GM15510 (cell line): Measurements from ENCODE around the gene CENPM.

Source experiments
- POLR2A ChIP-seq: IDR thresholded peaks from 3 replicates; pipeline ENCODE4 v1.6.1; 2011; ENCODE audit warnings: borderline replicate concordance; ENCODE audit not compliant: insufficient read length; ENCODE audit errors: extremely low read depth

The CENPM gene

DNA sequence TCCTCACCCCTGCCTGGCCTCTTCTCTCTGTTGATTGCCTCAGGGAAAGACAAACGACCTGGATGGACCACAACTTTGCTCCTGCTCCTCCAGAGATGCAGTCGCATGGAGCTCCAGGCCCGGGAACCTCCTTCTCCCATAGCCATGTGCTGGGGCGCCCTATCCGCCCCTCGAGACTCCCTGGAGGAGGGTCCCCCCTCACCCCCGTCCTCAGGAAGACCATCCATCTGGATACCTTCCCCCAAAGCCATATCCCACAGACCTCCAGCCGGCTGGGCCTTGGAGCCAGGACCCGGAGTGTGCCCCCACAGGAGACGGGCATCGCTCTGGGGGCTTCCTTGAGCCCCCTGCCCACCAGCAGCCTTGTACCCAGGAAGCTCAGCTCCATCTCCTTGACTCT lies 24.5 kb upstream of the CENPM start:
- TF ChIP-seq POLR2A, result no peak

DNA sequence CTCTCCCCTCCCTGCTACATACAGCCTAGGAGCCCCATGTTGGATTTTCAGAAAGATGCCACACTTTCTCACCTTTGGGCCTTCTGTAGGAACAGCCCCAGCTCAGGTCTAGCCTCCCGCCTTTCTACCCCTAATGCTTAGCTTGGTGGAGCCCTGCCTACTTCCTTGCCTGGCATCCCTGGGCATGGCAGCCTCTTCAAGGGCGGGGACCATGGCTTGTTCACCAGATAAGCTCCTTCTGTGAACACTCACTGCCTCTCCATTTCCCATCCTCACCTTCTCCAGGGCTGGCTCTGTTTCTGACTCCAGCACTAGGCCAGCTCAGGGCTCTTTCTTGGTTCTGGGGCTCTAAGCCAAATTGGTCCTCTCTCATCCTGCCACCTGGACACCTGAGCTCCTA lies 23.6 kb upstream of the CENPM start:
- TF ChIP-seq POLR2A, result no peak

DNA sequence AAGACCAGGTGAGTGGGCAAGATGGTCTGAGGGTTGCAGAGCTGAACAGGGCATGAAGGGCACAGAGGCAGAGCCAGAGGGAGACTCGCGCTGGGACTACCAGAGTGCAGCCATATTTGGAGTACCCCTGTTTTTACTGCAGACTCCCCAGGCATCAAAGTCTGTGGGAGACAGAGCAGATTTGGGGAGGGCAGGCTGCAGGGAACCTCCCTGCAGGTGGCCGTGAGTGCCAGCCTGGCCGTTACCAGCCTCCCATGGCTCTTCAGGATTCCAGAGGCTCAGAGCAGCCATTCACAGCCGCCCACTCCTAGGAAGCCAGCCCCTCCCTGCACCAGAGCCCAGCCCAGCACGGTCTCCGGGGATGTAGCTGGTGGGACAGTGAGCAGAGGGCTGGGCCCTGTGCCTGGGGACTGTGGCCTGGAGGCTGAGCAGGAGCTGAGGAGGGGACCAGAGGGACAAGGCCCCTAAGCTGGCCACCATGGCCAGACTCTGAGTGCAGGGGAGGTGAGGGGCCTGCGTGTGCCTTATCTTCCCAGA lies 22.2 kb upstream of the CENPM start, which contains the start of gene SEPTIN3:
TSS of gene SEPTIN3 (plus strand) at position 334 of the 537 bp plus-strand sequence. CDS start 2,050 bp downstream, outside the sequence.
- TF ChIP-seq POLR2A, result no peak

DNA sequence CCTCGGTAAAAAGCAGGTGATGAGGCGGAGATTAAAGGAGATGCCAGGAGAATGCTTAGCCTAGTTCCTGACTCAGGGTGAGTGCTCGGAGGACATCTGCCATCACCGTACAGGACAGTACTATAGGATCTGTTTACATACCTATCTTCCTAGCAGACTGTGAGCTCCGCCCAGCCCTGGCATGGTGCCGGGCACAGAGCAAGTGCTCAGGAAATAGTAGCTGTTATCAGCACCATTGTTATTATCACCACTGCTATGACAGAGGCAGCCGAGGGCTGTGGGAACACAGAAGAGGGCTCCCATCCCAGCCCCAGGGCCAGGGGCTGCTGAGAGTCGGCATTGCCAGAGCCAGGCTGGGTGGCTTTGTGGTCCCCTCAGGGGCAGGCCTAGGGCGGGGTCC lies 21.6 kb upstream of the CENPM start:
- TF ChIP-seq POLR2A, result no peak

DNA sequence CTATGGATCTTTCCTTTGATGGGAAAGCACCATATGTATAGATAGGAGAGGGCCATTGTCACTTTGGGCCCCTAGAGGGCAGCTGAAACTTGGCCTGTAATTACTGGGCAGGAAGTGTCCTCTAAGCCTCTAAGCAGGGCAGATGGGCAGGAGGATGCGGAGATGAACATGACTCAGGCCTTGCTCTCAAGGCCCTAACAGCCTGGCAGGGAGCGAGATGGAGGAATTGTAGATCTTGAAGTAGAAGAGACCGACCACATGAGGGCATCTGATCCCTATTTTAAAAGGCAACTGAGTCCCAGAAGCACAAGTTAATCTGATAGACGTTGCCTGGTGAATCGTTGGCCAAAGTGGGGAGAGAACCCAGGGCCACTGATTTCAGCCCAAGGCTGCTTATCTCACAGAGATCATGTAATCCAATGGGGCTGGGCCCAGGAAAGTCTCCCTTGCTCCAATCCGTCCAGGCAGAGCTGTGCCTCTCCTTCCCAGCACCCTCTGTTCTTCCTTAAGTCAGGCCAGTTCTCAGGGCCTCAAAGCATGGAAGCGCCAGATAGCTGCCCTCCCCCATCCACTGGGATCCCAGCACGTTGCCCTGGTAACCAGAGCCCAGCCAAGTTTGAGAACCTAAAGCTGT lies 19.8 kb upstream of the CENPM start:
- no peak for TF ChIP-seq POLR2A

DNA sequence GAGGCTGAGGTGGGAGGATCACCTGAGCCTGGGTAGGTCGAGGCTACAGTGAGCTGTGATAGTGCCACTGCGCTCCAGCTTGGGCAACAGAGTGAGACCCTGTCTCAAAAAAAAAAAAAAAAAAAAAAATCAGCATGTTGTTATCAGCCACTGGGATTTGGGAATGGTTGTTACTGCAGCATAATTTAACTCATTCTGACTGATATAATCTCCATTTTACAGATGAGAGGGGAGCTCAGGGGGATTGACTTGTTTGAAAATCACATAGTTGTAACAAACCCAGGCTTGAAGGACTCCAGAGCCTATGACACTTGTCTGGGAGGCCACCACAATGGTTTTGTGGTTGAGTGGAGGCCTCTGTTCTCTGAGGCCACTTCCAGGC lies 19.3 kb upstream of the CENPM start:
- no peak for TF ChIP-seq POLR2A

DNA sequence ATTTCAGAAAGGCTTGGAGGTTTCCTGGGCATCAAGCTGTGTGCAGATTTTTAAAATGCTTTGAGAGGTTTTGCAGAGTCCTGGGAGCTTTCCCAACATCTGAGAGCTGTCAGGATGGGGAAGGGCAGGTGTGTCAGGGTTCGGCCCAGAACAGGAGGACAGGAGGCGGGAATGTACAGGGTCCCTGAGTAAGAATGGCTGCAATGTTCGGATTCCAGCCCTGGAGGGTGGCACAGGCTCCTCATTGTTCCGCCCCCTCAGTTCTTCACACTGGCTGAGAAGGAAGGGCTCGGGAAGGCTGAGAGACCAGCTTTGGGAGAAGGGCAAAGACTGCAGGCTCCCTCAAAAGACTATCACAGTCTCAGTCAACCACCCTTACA lies 17.1 kb upstream of the CENPM start:
- TF ChIP-seq POLR2A, result no peak

DNA sequence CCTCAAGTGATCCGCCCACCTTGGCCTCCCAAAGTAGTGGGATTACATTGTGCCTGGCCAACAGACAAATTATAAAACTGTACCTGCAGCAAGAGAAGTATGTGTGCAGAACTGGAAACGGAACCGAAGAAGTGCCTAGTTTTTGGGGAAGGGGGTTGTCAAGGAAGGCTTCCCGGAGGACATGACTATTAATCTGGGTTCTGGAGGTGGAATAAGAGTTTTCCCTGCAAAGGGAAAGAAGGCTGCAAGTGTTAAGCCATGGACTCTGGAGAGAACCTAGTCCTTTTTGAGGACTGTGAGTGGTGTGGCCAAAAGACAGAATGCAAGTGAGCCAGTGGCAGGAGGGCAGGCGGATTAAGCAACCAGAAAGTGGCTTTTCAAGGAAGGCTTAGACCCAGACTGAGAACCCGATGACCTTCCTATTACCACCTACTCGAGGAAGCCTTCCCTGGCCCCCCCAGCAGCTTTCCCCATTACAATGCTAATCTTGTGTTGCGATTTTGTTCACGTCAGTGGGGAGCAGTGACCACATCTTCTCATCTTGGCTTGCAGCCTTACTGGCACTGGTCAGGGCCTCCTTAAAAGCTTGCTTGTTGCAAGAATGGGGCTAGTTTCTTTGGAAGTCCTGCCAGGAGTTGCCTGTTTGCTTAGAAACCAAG lies 16.6 kb upstream of the CENPM start:
- no peak for TF ChIP-seq POLR2A

DNA sequence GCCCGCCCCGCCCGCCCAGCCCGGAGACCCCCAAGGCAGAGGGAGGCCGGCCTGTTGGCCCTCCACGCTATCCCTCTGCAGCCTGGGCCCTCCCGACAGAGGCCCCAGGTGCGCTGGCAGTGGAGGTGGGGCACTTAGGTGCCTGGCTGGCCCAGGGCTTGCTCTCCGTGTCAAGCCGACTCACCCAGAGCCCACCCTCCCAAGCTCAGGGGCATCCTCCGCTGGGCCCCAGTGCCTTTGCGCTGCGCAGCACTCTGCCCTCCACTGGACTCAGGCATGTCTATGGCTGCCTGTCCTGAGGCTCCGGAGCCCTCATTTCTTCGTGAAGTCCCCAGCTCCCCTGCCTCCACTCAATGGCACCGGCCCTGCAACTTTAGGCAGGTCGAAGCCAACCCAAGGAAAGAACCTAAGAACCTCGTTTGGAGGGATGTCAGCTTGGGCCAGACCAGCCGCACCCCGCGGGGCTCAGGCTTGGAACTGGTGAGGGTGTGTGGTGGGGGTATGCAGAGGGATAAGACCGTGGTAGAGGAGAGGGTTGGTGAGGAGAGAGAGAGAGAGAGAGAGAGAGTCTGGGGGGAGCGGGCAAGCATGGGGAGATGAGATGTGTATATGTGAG lies 11.1 kb upstream of the CENPM start:
- no peak for TF ChIP-seq POLR2A

DNA sequence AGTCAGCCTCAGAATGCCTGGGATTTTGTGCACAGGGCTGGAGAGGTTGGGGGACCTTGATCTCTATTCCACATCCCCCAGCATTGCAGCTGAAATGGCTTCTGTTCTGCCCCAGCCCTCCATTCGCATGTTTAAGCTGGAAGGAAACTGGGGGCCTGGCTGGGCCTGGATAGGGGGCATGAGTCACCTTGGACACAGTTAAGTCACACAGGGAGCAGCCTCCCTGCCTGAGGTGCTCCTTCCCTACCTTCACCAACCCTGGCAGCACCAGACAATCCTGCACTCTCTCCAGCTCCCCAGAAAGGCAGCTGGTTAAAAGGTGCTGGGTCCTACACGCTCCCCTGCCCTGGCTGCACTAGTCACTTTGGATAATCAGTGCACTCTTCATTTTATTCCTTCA lies 5.8 kb upstream of the CENPM start:
- TF ChIP-seq POLR2A, result no peak

DNA sequence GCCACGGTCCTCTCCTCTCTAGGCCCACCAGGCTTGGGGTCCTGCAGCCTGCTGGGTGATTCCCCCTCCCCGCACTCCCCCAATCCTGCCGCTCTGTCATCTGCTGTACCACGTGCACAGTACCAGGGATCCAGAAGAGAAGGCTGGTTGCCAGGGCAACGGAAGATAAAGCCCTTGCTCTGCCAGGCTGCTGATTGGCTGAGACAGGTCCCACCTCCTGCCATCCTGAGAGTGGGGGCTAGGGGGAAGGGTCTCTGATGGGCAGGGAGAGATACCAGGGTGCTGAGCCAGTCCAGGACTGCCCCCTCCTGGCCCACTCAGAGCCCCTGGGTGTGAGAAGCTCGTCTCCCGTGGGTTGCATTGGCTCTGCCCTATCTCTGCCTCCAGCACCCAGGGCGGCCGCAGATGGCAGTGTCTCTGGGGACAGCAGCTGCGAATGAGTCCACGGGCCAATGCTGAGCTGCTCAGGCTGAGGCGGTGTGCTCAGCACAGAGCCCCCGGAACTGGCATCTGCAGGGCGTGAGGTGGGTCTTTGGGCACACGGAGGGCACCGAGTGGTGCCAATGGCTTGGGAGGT lies 5.0 kb upstream of the CENPM start, which contains the start of gene SMIM45:
TSS of gene SMIM45 (plus strand) at position 253 of the 577 bp plus-strand sequence.
- TF ChIP-seq POLR2A, result no peak

DNA sequence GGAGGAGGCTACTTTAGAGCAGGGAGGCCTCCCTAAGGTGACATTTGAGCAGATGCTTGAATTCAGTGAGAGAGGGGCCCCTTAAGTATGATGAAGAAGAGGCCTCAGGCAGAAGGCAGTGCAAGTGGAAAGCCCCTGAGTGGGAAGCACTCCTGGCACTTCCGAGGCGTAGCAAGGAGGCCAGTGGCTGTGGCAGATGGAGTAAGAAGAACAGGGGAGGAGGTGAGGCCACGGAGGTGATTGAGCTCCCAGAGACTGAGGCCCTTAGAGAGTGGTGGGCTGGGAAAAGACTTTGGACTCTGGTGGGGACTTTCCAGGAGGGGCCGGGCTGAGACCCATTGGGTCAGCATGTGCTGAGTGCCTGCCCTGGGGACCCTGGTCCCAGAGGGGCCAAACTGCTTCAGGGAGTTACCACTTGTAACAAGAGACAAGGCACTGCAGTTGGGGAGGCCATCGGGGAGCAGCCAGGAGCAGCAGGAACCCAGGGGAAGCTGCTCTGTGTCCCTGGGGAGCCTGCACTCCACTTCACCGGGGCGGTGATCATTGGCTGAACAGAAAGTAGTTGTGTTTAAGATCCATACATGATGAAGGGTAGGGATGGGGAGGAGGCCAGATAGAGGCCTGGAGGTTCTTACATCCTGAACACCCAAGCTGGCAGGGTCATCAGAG lies 2.5 kb upstream of the CENPM start:
- peak; percentile 28 for TF ChIP-seq POLR2A

DNA sequence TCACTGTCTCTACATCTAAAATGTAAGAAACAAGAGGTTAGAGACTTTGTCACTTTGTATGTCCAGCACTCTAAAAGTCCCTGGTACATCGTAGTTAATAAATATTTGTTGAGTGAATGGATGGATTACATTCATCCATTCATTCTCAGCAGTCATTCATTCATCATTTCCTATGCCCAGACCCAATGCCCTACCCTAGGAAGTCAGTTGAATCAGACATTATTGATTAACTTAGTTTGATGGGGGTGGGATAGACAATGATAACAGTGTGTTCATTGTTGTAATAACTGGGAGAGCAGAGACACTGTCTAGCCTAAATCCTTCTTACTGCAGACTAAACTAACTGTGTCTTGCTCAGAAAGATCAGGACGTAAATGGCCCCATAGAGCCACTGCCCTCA lies 1.2 kb upstream of the CENPM start:
- no peak for TF ChIP-seq POLR2A

DNA sequence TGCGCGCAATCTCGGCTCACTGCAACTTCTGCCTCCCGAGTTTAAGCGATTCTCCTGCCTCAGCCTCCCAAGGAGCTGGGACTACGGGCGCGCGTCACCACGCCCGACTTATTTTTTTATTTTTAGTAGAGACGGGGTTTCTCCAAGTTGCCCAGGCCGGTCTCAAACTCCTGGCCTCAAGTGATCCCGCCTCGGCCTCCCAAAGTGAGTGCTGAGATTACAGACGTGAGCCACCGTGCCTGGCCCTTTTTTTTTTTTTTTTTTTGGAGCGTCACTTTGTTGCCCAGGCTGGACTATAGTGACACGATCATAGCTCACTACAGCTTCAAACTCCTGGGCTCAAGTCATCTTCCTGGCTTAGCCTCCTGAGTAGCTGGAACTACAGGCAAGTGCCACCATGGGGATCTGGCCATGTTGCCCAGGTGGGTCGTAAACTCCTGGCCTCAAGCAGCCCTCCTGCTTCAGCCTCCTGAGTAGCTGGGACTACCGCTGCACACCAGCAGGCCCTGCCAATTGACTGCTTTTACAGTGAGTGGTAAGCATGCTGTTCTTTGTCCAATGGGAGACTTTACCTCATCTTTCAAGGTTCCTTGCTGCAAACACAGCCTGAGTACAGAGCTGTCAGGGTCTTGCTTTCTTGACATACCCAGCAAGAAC lies 600 bp upstream of the CENPM start:
- no peak for TF ChIP-seq POLR2A
